Measurements from ENCODE around the gene FILIP1. TPM values are rescaled to one million over a fixed set of nuclear protein-coding genes. Genes with fewer than 3 reads are reported as not detected.

The FILIP1 gene
- total and polyA plus RNA-seq, 8 donors, result 14.4 to 45.2 (median 32.5) TPM

DNA sequence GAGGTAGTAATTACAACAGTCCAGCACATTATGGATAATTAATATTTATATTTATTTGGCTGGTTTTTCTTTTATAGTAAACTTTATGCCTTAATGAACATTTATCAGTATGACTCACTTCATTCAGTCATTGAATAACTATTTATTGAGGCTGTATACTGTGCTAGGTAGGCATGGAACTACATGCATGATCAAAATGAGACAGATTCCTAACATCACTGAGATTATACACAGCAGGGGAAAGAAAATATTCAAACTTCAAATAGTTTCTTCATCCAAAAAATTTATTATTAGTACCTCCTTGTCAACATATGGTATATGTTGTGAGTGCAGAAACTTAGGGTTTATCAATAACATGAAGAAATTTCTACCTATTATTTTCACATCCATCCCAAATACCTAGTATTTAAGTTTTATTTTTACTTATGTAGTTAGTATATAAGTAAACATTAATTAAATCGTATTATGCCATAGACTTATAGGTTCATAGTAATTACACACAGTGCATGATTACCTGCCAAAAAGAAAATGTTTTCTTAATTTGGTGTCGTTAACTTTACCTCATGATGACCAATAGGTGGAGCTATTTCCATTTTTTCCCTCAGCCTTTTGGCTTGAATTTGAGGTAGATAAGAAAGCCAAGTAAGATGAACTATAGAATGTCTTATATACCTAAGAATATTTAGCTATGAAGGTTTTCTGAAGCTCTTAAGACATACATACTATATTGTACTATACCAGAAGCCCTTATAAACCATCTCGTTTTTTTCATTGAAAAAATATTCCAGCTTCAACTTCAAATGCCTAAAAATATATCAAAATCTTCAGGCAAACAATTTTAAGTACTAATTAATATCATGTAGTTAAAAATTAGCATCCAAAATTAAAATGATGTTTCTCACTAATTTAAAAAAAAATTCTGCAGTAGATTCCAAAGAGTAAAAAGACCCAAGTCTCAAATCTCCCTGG, 196.5 kb downstream of the FILIP1 start:
- peak; percentile 60 to 70 for TF ChIP-seq CTCF (IDR thresholded peaks at IDR 0.05)
- no peak overlapping the region for H3K27ac ChIP-seq
- intact Hi-C loops (cut with DNase I), result loop anchor here in 1 of 2 donors (5.0 kb wide), 1 partner anchor 230 kb away; no protein-coding TSS in a partner anchor
- peaks cover 8 to 15% of the 10 kb centered on the region in 2 donors for H3K4me1 ChIP-seq
- ATAC-seq (peak; percentile 78), DNase-seq (peak in 2 of 4 donors; percentile 57 to 70)
- no peak overlapping the region for H3K4me3 ChIP-seq
- H3K27me3 ChIP-seq, result no peaks in the 10 kb centered on the region
- H3K9me3 ChIP-seq, result no peaks in the 10 kb centered on the region
- no peaks in the 10 kb centered on the region for H3K36me3 ChIP-seq

DNA sequence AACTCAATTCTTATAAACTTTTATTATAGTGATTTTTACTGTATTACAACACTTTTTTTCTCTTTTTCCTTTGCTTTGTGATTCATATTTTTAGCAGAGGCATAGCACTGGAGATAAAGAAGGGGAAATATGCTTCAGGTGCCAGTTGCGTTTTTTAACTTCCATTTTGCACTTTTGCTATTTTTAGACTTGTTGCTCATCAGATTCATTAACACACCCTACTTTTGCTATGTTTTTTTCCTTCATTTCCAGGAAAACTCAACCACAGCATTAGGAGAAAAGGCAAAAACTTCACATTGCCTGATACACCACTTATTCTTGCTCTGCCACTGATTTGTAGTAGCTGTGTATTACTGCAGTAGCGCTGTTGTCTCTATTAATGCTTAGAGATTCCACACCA, 201.0 kb downstream of the FILIP1 start:
- no peak overlapping the region for H3K27ac ChIP-seq
- no peak for DNase-seq
- no peak overlapping the region for H3K4me3 ChIP-seq
- no peaks in the 10 kb centered on the region for H3K9me3 ChIP-seq
- H3K4me1 ChIP-seq, result peaks cover 0 to 4% of the 10 kb centered on the region in 2 donors
- no peak for TF ChIP-seq CTCF (IDR thresholded peaks at IDR 0.05)
- no peaks in the 10 kb centered on the region for H3K36me3 ChIP-seq
- intact Hi-C loops (cut with DNase I), result no loop called here
- no peak for ATAC-seq
- H3K27me3 ChIP-seq, result no peaks in the 10 kb centered on the region

DNA sequence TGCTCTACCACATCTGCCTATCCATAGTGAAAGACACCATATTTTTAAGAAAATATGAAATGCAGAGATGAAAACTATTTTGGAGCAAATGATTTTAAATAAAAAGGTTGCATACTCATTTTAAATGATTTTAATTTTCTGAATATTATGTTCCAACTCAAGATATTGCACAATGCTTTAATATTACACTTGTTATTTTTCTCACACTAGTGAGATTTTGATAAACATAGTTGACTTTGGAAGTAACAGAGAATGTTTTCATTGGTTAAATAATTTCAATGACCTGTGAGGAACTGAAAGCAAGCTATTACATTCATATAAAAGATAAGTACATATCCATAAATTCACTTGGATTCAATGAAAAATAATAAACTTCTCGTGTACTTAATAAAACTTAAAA, 201.9 kb downstream of the FILIP1 start:
- DNase-seq, result no peak
- H3K9me3 ChIP-seq, result no peaks in the 10 kb centered on the region
- intact Hi-C loops (cut with DNase I), result no loop called here
- peaks cover 0 to 10% of the 10 kb centered on the region in 2 donors for H3K4me1 ChIP-seq
- H3K36me3 ChIP-seq, result no peaks in the 10 kb centered on the region
- no peak overlapping the region for H3K4me3 ChIP-seq
- no peak for ATAC-seq
- H3K27me3 ChIP-seq, result no peaks in the 10 kb centered on the region
- no peak overlapping the region for H3K27ac ChIP-seq
- TF ChIP-seq CTCF (IDR thresholded peaks at IDR 0.05), result no peak

- no peak for TF ChIP-seq CTCF (IDR thresholded peaks at IDR 0.05)
- no peak overlapping the region for H3K27ac ChIP-seq
Measured at GRCh38 chr6:75291331-75291730, 202.3 kb downstream of the FILIP1 start.

GRCh38 chr6:75290136-75290945, 203.3 kb downstream of the FILIP1 start:
- H3K4me1 ChIP-seq, result peaks cover 5 to 24% of the 10 kb centered on the region in 2 donors
- no peak overlapping the region for H3K27ac ChIP-seq
- no peaks in the 10 kb centered on the region for H3K27me3 ChIP-seq
- no peaks in the 10 kb centered on the region for H3K9me3 ChIP-seq
- intact Hi-C loops (cut with DNase I), result no loop called here
- ATAC-seq (peak; percentile 35), DNase-seq (no peak)
- no peak overlapping the region for H3K4me3 ChIP-seq
- H3K36me3 ChIP-seq, result no peaks in the 10 kb centered on the region
- no peak for TF ChIP-seq CTCF (IDR thresholded peaks at IDR 0.05)

More at GRCh38 chr6:75291331-75291730, 202.3 kb downstream of the FILIP1 start:
- H3K27me3 ChIP-seq, result no peaks in the 10 kb centered on the region
- intact Hi-C loops (cut with DNase I), result no loop called here
- H3K9me3 ChIP-seq, result no peaks in the 10 kb centered on the region
- H3K4me3 ChIP-seq, result no peak overlapping the region
- DNase-seq (no peak), ATAC-seq (no peak)
- no peaks in the 10 kb centered on the region for H3K36me3 ChIP-seq
- H3K4me1 ChIP-seq, result peaks cover 0 to 14% of the 10 kb centered on the region in 2 donors

Data from left lung (tissue), 10 donors.